Measurements from ENCODE around the gene MMP20.

Gene MMP20

DNA sequence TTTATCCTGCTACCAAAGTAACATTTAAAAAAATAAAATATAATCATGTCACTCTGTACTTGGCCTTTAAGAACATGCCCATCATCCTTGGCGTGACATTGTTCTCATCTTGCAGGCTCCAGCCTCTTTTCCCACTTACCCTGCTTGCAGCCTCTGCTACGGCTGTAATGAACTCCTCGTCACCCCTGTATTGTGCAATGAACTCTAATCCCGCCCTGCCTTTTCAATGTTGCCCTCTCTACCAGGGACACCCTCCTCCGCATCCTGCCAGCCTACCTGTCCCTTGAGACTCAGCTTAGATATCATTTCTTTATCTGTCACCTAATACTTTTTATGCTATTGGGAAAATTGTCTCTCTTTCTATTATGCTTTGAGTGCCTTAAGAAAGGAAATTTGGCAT is 12.6 kb upstream of the MMP20 start:
- ChIA-PET CTCF (no interaction called here), POLR2A (no interaction called here)
- Histone ChIP-seq H3K4me3 (ENCODE audit: low read depth, low read length) (no peak overlapping the region), H3K27ac (ENCODE audit: extremely low read depth, low read depth, low read length) (no peak overlapping the region), H3K4me1 (ENCODE audit: control insufficient read depth, insufficient read depth, low read length) (no peaks in the 10 kb centered on the region), H3K9me3 (ENCODE audit: control insufficient read depth, insufficient read depth, low read depth, low read length) (no peaks in the 10 kb centered on the region), H3K36me3 (ENCODE audit: control insufficient read depth in 2 of 2, insufficient read depth in 1 of 2, low read length in 2 of 2) (no peaks in the 10 kb centered on the region)
- no peak for TF ChIP-seq MZF1 (tag by site-specific recombination; IDR thresholded peaks at IDR 0.05; ENCODE audit: borderline replicate concordance)
- no peak for TF ChIP-seq OVOL3 (tag by site-specific recombination; IDR thresholded peaks at IDR 0.05)
- TF ChIP-seq ZNF174 (tag by site-specific recombination; IDR thresholded peaks at IDR 0.05) = no peak
- TF ChIP-seq ZSCAN30 (tag by site-specific recombination; IDR thresholded peaks at IDR 0.05) = no peak
- no peak for TF ChIP-seq KLF9 (tag by site-specific recombination; IDR thresholded peaks at IDR 0.05; ENCODE audit: low read depth)
- TF ChIP-seq, protein P1, sequence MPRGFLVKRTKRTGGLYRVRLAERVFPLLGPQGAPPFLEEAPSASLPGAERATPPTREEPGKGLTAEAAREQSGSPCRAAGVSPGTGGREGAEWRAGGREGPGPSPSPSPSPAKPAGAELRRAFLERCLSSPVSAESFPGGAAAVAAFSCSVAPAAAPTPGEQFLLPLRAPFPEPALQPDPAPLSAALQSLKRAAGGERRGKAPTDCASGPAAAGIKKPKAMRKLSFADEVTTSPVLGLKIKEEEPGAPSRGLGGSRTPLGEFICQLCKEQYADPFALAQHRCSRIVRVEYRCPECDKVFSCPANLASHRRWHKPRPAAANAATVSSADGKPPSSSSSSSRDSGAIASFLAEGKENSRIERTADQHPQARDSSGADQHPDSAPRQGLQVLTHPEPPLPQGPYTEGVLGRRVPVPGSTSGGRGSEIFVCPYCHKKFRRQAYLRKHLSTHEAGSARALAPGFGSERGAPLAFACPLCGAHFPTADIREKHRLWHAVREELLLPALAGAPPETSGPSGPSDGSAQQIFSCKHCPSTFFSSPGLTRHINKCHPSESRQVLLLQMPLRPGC (tag by site-specific recombination; IDR thresholded peaks at IDR 0.05) = no peak
- TF ChIP-seq ZBTB48 (tag by site-specific recombination; IDR thresholded peaks at IDR 0.05) = no peak
- no peak for TF ChIP-seq ZNF792 (tag by site-specific recombination; IDR thresholded peaks at IDR 0.05)
- no peak for TF ChIP-seq GLI2 (tag by site-specific recombination; IDR thresholded peaks at IDR 0.05; ENCODE audit: borderline replicate concordance, low read depth)
- TF ChIP-seq GLIS2 (tag by site-specific recombination; IDR thresholded peaks at IDR 0.05) = no peak
- TF ChIP-seq ZNF112 (tag by site-specific recombination; IDR thresholded peaks at IDR 0.05) = no peak
- no peak for TF ChIP-seq ZNF629 (tag by site-specific recombination; IDR thresholded peaks at IDR 0.05)

DNA sequence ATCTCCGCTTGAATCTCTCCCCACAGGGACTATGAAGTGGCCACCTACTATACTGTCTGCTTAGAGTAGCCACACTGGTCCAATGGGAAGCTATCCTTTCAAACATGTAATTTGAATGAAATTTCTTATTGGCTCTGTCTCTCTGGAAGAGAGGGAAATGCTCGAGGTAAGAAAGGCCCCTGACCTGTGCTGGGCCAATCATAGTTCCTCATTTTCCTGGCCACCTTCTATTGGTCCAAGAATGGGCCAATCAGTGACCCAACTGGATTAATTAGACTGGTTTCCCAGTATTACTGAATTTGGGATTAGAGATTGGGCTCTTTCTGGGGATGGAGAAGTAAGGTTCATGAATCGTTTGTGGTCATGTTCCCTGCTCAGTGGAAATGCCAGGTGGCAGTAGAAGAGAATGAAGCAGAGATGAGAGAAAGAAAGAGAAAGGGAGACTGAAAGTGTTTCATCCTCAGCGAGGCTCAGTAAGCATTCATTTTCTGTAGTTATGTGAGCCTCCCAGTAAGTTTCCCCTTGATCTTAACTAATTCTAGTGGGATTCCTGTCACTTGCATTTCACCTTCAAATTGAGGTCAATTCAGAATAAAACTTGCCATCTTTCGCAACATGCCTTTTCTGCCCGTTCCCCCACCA is 8.4 kb upstream of the MMP20 start:
- TF ChIP-seq ZNF514 (tag by site-specific recombination; IDR thresholded peaks at IDR 0.05) (no peak), SP2 (tag by site-specific recombination; IDR thresholded peaks at IDR 0.05) (no peak), SP3 (tag by site-specific recombination; IDR thresholded peaks at IDR 0.05) (no peak), GLIS1 (tag by site-specific recombination; IDR thresholded peaks at IDR 0.05) (no peak), FEZF1 (tag by site-specific recombination; IDR thresholded peaks at IDR 0.05) (no peak)
- H3K9me3 ChIP-seq (ENCODE audit: control insufficient read depth, insufficient read depth, low read depth, low read length) = no peaks in the 10 kb centered on the region
- ChIA-PET CTCF (interaction anchor here (0.6 kb wide), 1 partner anchor 12 kb away, joined by 3 read pairs; no protein-coding TSS in a partner anchor), POLR2A (no interaction called here)
- no peak overlapping the region for H3K4me3 ChIP-seq (ENCODE audit: low read depth, low read length)
- H3K4me1 ChIP-seq (ENCODE audit: control insufficient read depth, insufficient read depth, low read length) = no peaks in the 10 kb centered on the region
- no peaks in the 10 kb centered on the region for H3K36me3 ChIP-seq (ENCODE audit: control insufficient read depth in 2 of 2, insufficient read depth in 1 of 2, low read length in 2 of 2)
- H3K27ac ChIP-seq (ENCODE audit: extremely low read depth, low read depth, low read length) = no peak overlapping the region

GRCh38 chr11:102632026-102632425 is 6.9 kb upstream of the MMP20 start:
- POLR2A ChIA-PET = no interaction called here
- CTCF ChIA-PET = no interaction called here
- Histone ChIP-seq H3K27ac (ENCODE audit: extremely low read depth, low read depth, low read length) (no peak overlapping the region), H3K9me3 (ENCODE audit: control insufficient read depth, insufficient read depth, low read depth, low read length) (no peaks in the 10 kb centered on the region), H3K4me3 (ENCODE audit: low read depth, low read length) (no peak overlapping the region), H3K4me1 (ENCODE audit: control insufficient read depth, insufficient read depth, low read length) (no peaks in the 10 kb centered on the region), H3K36me3 (ENCODE audit: control insufficient read depth in 2 of 2, insufficient read depth in 1 of 2, low read length in 2 of 2) (no peaks in the 10 kb centered on the region)
- no peak for TF ChIP-seq ZNF341 (tag by site-specific recombination; IDR thresholded peaks at IDR 0.05; ENCODE audit: low read depth)
- no peak for TF ChIP-seq ZNF530 (tag by site-specific recombination; IDR thresholded peaks at IDR 0.05; ENCODE audit: low read depth)
- no peak for TF ChIP-seq HOXC10 (CRISPR knock-in tag; IDR thresholded peaks at IDR 0.05)
- TF ChIP-seq PRDM2 (tag by site-specific recombination; IDR thresholded peaks at IDR 0.05; ENCODE audit: borderline replicate concordance) = no peak
- no peak for TF ChIP-seq ZNF510 (tag by site-specific recombination; IDR thresholded peaks at IDR 0.05; ENCODE audit: insufficient replicate concordance)
- TF ChIP-seq ZNF654 (tag by site-specific recombination; IDR thresholded peaks at IDR 0.05; ENCODE audit: low read depth) = no peak
- TF ChIP-seq KLF16 (tag by site-specific recombination; IDR thresholded peaks at IDR 0.05) = no peak
- no peak for TF ChIP-seq ZNF169 (tag by site-specific recombination; IDR thresholded peaks at IDR 0.05)
- TF ChIP-seq ZNF629 (tag by site-specific recombination; IDR thresholded peaks at IDR 0.05) = no peak
- TF ChIP-seq ZNF302 (tag by site-specific recombination; IDR thresholded peaks at IDR 0.05; ENCODE audit: low read depth) = no peak
- no peak for TF ChIP-seq GLI4 (tag by site-specific recombination; IDR thresholded peaks at IDR 0.05)
- no peak for TF ChIP-seq ZIC2 (tag by site-specific recombination; IDR thresholded peaks at IDR 0.05)

Data from HEK293 (cell line).